ENCODE measurements around the gene GCNA. TPM values are rescaled to one million over a fixed set of nuclear protein-coding genes. Genes with fewer than 3 reads are reported as not detected.

The GCNA gene
- total RNA-seq, 2 experiments from 2014 or later = 3.5 to 5.1 TPM

- Mint-ChIP-seq H3K27ac (peak overlapping the region; percentile 89), H3K36me3 (ENCODE audit: low read depth) (peaks cover 11% of the 10 kb centered on the region), H3K4me1 (ENCODE audit: low read depth) (peaks cover 56% of the 10 kb centered on the region), H3K4me3 (peak overlapping the region; percentile 67), H3K9me3 (peaks cover 3% of the 10 kb centered on the region), H3K27me3 (no peaks in the 10 kb centered on the region)
- intact Hi-C loops (cut with micrococcal nuclease) = no loop called here
- ChIA-PET POLR2A (interaction anchor here (0.6 to 2.3 kb wide), 8 partner anchors 9 to 120 kb away, joined by 3 to 16 read pairs (median 3); partner anchors contain the start of gene OGT), CTCF (interaction anchor here (0.8 to 1.8 kb wide), 8 partner anchors 11 to 29 kb away, joined by 3 to 5 read pairs (median 3); no protein-coding TSS in a partner anchor)
- ATAC-seq (peak; percentile 63), DNase-seq (peak; percentile 88)
- TF ChIP-seq CTCF (IDR thresholded peaks at IDR 0.05) = no peak
Measured at GRCh38 chrX:71622576-71623450, 44.6 kb downstream of the GCNA start.

GRCh38 chrX:71623714-71624113 lies 45.5 kb downstream of the GCNA start:
- no peak for TF ChIP-seq CTCF (IDR thresholded peaks at IDR 0.05)
- no peaks in the 10 kb centered on the region for H3K27me3 Mint-ChIP-seq
- peaks cover 3% of the 10 kb centered on the region for H3K9me3 Mint-ChIP-seq
- peak overlapping the region; percentile 89 for H3K27ac Mint-ChIP-seq
- intact Hi-C loops (cut with micrococcal nuclease) = no loop called here
- H3K4me3 Mint-ChIP-seq = peak overlapping the region; percentile 67
- peaks cover 51% of the 10 kb centered on the region for H3K4me1 Mint-ChIP-seq (ENCODE audit: low read depth)
- DNase-seq (peak; percentile 63), ATAC-seq (peak; percentile 28)
- ChIA-PET POLR2A (interaction anchor here (1.1 to 2.3 kb wide), 4 partner anchors 8 to 91 kb away, joined by 3 to 16 read pairs (median 7); partner anchors contain the start of gene OGT), CTCF (interaction anchor here (0.9 to 1.8 kb wide), 4 partner anchors 10 to 20 kb away, joined by 3 to 5 read pairs (median 3); no protein-coding TSS in a partner anchor)
- H3K36me3 Mint-ChIP-seq (ENCODE audit: low read depth) = peaks cover 9% of the 10 kb centered on the region

- intact Hi-C loops (cut with micrococcal nuclease) = no loop called here
- peaks cover 8% of the 10 kb centered on the region for H3K36me3 Mint-ChIP-seq (ENCODE audit: low read depth)
- H3K9me3 Mint-ChIP-seq = peaks cover 2% of the 10 kb centered on the region
- CTCF ChIA-PET = interaction anchor here (2.6 kb wide), 1 partner anchor 9 kb away, joined by 8 read pairs; no protein-coding TSS in a partner anchor
- no peak overlapping the region for H3K4me3 Mint-ChIP-seq
- no peak for ATAC-seq
- H3K27me3 Mint-ChIP-seq = no peaks in the 10 kb centered on the region
- no peak for TF ChIP-seq CTCF (IDR thresholded peaks at IDR 0.05)
- POLR2A ChIA-PET = interaction anchor here (0.7 to 2.1 kb wide), 3 partner anchors 11 to 92 kb away, joined by 3 to 5 read pairs (median 3); partner anchors contain the start of gene OGT
- no peak for DNase-seq
- H3K27ac Mint-ChIP-seq = no peak overlapping the region
- H3K4me1 Mint-ChIP-seq (ENCODE audit: low read depth) = peaks cover 44% of the 10 kb centered on the region
Measured at GRCh38 chrX:71625471-71625870, 47.2 kb downstream of the GCNA start.

GRCh38 chrX:71626576-71626975 lies 48.3 kb downstream of the GCNA start:
- no peak for ATAC-seq
- peaks cover 2% of the 10 kb centered on the region for H3K36me3 Mint-ChIP-seq (ENCODE audit: low read depth)
- no peak for DNase-seq
- no peaks in the 10 kb centered on the region for H3K27me3 Mint-ChIP-seq
- H3K4me1 Mint-ChIP-seq (ENCODE audit: low read depth) = peaks cover 39% of the 10 kb centered on the region
- no peak for TF ChIP-seq CTCF (IDR thresholded peaks at IDR 0.05)
- H3K4me3 Mint-ChIP-seq = no peak overlapping the region
- intact Hi-C loops (cut with micrococcal nuclease) = no loop called here
- no peaks in the 10 kb centered on the region for H3K9me3 Mint-ChIP-seq
- H3K27ac Mint-ChIP-seq = no peak overlapping the region
- POLR2A ChIA-PET = interaction anchor here (1.0 kb wide), 1 partner anchor 8 kb away, joined by 5 read pairs; the partner anchor contains the start of gene CXCR3
- CTCF ChIA-PET = interaction anchor here (0.6 to 2.6 kb wide), 2 partner anchors 10 to 253 kb away, joined by 3 to 8 read pairs; no protein-coding TSS in a partner anchor

All from activated CD8-positive, alpha-beta T cell treated with anti-CD3 and anti-CD28 coated beads for 36 hours (primary cell).